ENCODE data around the gene AMER2.

DNA sequence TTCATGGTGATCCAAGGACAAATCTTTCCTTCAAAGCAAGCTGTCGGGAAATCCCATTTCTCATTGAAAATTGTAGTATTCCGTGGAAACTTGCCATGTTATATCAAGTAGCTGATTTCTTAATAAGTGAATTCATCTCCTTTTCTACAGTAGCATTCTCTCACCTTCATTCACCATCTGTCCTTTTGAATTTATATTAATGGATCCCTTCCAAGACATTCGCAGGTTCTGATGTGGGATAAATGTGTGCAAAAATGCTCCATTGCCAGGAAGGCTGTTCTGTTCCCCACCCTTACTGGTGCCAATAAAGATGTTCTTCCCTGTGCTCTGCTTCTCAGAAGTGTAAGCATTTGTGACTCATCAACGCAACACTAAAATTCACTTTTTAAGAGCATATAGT, 36.2 kb downstream of the AMER2 start:
- no peak for TF ChIP-seq EZH2phosphoT487 (IDR thresholded peaks at IDR 0.05; ENCODE audit: insufficient read depth, low read depth)
- no peak for TF ChIP-seq EZH2 (IDR thresholded peaks at IDR 0.05; ENCODE audit: insufficient read depth, poor library complexity, severe bottlenecking)
